NT2/D1 (cell line): ENCODE measurements around the gene PIM2.

Source experiments
- DNase-seq: peaks from one replicate; pipeline ENCODE4 v3.0.0-alpha.2; 2011; ENCODE audit warnings: low read depth, low spot score
- H3K27me3 ChIP-seq: 2 replicates; pipeline ENCODE4 v1.6.0; 2011; ENCODE audit warnings: mild to moderate bottlenecking; ENCODE audit not compliant: insufficient read length, insufficient read depth
- H3K36me3 ChIP-seq: 2 replicates; pipeline ENCODE4 v1.6.1; 2011; ENCODE audit warnings: mild to moderate bottlenecking, low read length, mixed read lengths; ENCODE audit not compliant: insufficient read depth, insufficient read length
- H3K4me1 ChIP-seq: 2 replicates; pipeline ENCODE4 v1.5.1; 2011; ENCODE audit not compliant: insufficient read depth, insufficient read length
- H3K4me3 ChIP-seq: 2 replicates; pipeline ENCODE4 v1.5.1; 2011; ENCODE audit warnings: low read depth; ENCODE audit not compliant: insufficient read length
- H3K9ac ChIP-seq: 2 replicates; pipeline ENCODE4 v1.6.0; 2011; ENCODE audit warnings: low read depth; ENCODE audit not compliant: insufficient read length
- H3K9me3 ChIP-seq: 2 replicates; pipeline ENCODE4 v1.5.1; 2011; ENCODE audit warnings: mild to moderate bottlenecking, low read length; ENCODE audit not compliant: insufficient read depth
- SUZ12 ChIP-seq: IDR thresholded peaks from 2 replicates; pipeline ENCODE4 v1.6.1; 2011; ENCODE audit not compliant: insufficient read length, insufficient read depth; ENCODE audit errors: extremely low read depth
- YY1 ChIP-seq: IDR thresholded peaks from 2 replicates; pipeline ENCODE4 v1.6.1; 2011; ENCODE audit not compliant: insufficient read length, insufficient read depth
- ZNF274 ChIP-seq: IDR thresholded peaks from 2 replicates; pipeline ENCODE4 v1.6.1; 2011; ENCODE audit warnings: mild to moderate bottlenecking, low read depth, low read length

The PIM2 gene

DNA sequence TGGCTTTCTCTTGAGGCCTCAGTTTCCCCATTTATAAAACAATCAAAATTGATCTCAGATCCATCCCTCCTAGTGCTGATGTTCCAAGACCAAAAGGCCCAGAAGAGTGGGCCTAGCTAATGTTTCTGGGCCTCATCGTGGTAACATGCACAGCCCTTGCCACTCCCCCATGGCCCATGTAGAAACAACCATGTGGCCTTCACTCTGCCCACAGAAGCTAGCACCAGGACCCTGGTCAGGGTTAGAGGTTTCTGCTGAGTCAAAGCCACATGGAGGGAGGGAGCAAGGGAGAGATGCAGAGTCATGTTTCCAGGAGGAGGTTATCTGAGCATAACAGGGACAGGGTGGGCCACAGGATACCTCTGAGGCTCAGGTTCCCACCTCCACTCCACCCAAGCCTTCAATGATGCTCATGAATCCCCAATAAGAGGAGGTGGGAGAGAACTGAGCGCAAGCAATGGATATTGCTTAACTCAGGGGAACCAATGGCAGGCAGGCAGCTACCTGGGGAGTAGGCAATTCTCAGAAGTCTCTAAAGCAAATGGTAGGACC, 21.7 kb upstream of the PIM2 start:
- Histone ChIP-seq H3K4me1 (peaks cover 13% of the 10 kb centered on the region), H3K36me3 (peaks cover 66% of the 10 kb centered on the region), H3K4me3 (no peak overlapping the region), H3K9me3 (no peaks in the 10 kb centered on the region), H3K27me3 (no peaks in the 10 kb centered on the region), H3K9ac (no peak overlapping the region)
- TF ChIP-seq YY1, result no peak
- TF ChIP-seq SUZ12, result no peak
- TF ChIP-seq ZNF274, result no peak
- no peak for DNase-seq

DNA sequence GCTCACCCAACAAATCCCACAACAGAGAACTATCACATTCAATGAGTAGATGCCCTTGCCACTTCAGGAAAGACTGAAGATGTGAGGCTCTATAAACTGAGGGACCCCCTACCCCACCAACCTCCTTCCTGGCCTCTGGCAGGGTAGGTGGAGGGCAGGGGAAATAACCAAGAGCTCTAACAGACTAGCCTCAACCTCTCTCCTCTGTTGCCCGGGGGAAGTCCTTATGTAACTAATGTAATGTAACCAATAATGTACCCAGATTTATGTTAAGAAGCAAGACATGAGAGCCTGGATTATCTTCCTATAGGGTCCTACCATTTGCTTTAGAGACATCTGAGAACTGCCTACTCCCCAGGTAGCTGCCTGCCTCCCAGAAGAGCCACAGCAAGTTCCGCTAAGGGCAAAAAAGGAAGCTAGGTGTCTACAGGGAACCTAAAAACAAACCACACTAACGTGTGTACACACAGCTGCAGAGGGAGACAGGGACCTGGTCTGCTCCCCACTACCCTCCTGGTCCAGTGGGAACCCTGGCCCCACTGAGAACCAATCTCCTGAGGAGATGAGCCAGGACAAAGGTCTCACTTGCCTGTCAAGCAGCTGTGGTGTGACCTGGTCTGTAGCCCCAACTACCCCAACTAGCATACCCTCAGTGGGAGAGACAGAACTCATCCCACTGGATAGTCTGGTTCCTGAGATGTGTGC, 20.9 kb upstream of the PIM2 start:
- H3K36me3 ChIP-seq, result peaks cover 71% of the 10 kb centered on the region
- H3K9ac ChIP-seq, result no peak overlapping the region
- no peaks in the 10 kb centered on the region for H3K27me3 ChIP-seq
- no peak for DNase-seq
- no peaks in the 10 kb centered on the region for H3K9me3 ChIP-seq
- H3K4me3 ChIP-seq, result no peak overlapping the region
- H3K4me1 ChIP-seq, result peaks cover 13% of the 10 kb centered on the region
- no peak for TF ChIP-seq YY1
- no peak for TF ChIP-seq SUZ12
- no peak for TF ChIP-seq ZNF274

DNA sequence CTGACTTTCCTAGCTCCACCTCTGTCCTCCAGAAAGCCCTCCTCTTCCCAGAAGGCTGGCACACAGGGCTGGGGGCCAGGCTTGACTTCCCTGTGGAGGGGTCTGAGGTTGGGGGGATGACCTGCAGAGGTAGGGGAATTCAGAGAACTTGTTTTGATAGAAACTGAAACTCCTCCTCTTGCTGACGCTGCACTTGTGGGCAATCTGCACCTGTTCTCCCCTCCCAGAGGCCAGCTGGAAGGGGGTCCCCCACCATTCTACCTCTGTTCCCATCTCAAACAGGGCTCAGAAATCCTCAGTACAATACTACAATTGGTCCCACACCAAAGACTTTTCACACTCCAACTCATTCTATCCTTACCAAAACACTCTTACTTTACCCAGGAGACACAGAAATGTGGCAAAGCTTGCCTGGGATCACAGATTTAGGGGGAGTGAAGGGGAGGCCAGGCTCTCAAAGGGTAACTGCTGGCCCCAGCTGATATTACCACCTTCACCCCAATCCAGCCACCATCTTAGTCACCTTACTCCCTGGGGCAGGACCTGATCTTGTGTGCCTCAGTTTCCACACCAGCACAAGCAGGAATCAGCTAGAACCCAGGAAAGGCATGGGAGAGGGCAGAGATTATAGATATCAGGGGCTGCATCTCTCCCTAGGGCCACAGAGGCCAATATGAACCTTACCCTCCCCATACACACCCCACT, 20.0 kb upstream of the PIM2 start:
- no peak overlapping the region for H3K9ac ChIP-seq
- H3K36me3 ChIP-seq, result peaks cover 71% of the 10 kb centered on the region
- TF ChIP-seq YY1 (no peak), ZNF274 (no peak), SUZ12 (no peak)
- DNase-seq, result no peak
- H3K4me1 ChIP-seq, result peaks cover 13% of the 10 kb centered on the region
- no peaks in the 10 kb centered on the region for H3K9me3 ChIP-seq
- no peak overlapping the region for H3K4me3 ChIP-seq
- no peaks in the 10 kb centered on the region for H3K27me3 ChIP-seq

DNA sequence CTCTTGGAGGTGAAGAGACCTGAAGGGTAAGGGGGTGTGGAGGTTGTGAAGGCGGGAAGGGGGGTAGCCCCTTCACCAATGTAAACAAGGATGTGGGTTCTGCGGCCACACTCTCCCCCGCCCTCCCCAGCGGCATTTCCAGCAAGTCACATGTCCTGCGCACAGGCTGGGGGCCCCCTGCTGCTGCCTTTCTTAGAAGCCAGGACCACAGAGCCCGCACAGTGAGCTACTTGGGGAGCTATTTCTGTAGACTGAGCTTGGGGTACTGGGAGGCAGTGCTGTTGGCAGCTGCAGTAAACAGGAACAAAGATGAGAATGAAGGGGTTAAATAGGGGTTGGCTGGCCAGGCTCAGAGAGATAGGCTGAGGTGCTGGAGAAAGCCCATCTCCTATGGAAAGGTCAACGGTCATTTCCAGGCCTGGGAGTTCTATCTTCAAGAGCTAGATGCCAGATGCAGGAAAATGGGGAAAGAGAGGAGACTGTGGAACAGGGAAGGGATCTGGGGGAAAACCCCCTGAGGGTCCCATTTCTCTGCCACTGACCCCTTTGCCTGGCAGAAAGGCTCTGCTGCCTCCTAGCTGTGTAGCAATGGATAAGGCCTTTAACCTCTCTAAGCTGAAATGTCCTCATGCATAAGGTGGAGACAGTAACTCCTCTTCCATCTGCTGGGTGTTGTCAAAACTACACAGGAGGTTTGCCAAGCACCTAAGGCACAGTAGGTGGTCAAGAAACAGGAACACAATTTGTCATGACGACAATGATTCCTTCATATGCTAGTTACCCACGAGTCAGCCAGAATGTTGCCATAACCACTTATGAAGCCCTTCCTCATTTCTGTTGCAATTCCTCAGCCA, 18.5 kb upstream of the PIM2 start:
- Histone ChIP-seq H3K36me3 (peaks cover 68% of the 10 kb centered on the region), H3K4me3 (no peak overlapping the region), H3K4me1 (peaks cover 13% of the 10 kb centered on the region), H3K9me3 (no peaks in the 10 kb centered on the region), H3K9ac (peak overlapping the region; percentile 57), H3K27me3 (no peaks in the 10 kb centered on the region)
- TF ChIP-seq YY1 (no peak), ZNF274 (no peak), SUZ12 (no peak)
- DNase-seq, result no peak

DNA sequence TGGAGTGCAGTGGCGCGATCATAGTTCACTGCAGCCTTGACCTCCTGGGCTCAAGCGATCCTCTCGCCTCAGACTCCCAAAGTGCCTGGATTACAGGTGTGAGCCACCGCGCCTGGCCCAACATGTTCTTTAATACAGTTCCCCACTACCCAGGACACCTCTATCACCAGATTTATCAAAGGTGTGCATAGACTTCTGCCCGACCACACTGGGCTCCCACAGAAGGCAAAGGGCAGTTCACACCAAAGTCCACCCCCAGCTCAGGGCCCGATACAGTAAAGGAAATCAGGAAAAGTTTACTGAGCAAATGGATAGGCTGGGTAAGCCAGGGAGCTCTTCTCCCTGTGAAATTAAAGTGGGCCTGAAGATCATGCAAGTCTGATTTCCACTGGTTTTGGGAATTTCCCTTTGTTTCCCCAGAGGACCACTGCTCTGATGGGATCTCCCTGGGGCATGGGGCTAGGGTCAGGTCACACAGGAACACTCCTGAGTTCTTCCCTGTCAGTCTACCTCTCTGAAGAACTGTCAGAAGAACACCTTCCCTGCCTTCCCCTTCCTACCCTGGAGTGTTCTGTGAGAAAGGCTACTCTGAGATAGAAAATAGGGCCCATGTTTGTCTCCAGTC, 17.7 kb upstream of the PIM2 start:
- H3K9me3 ChIP-seq, result no peaks in the 10 kb centered on the region
- peak overlapping the region; percentile 28 for H3K9ac ChIP-seq
- H3K4me3 ChIP-seq, result no peak overlapping the region
- H3K27me3 ChIP-seq, result no peaks in the 10 kb centered on the region
- TF ChIP-seq SUZ12 (no peak), ZNF274 (no peak), YY1 (no peak)
- peaks cover 11% of the 10 kb centered on the region for H3K4me1 ChIP-seq
- peaks cover 63% of the 10 kb centered on the region for H3K36me3 ChIP-seq
- DNase-seq, result no peak

DNA sequence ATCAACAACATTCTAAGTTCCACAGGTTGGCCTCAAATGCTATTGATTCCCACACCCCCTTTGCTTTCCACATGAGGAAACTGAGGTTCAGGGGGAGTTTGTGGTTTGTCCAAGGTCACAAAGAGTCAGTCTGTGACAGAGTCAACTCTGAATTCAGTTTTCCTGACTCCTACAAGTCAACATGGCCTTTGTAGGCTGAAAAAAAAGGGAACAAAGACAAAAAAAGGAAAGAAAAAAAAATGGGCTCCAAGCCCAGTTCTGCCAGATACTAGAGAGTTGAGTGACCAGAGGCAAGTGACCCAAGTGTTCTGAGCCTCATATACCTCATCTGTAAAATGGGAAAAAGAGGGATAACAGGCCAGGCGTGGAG, 16.5 kb upstream of the PIM2 start:
- DNase-seq, result no peak
- H3K9ac ChIP-seq, result no peak overlapping the region
- H3K9me3 ChIP-seq, result no peaks in the 10 kb centered on the region
- H3K27me3 ChIP-seq, result no peaks in the 10 kb centered on the region
- no peak overlapping the region for H3K4me3 ChIP-seq
- no peak for TF ChIP-seq SUZ12
- TF ChIP-seq YY1, result no peak
- TF ChIP-seq ZNF274, result no peak
- H3K4me1 ChIP-seq, result peaks cover 5% of the 10 kb centered on the region
- H3K36me3 ChIP-seq, result peaks cover 58% of the 10 kb centered on the region
